GM12874 (cell line): ENCODE data around the gene UNC93B1.

Experiments
- CTCF ChIP-seq: IDR thresholded peaks from 2 replicates; pipeline ENCODE4 v1.5.1; 2011; ENCODE audit warnings: low read depth, mild to moderate bottlenecking, control low read depth, low read length, moderate library complexity; ENCODE audit not compliant: insufficient read depth

UNC93B1 gene

GRCh38 chr11:68003846-68004550 lies at the start of gene UNC93B1:
TSS of gene UNC93B1 (minus strand) at chr11:68004097. CDS start at chr11:68004043, 54 bp downstream.
- TF ChIP-seq CTCF = no peak

GRCh38 chr11:68053117-68053516 lies 49.2 kb upstream of the UNC93B1 start:
- TF ChIP-seq CTCF = no peak

- no peak for TF ChIP-seq CTCF
Observed at GRCh38 chr11:68052137-68052873, 48.4 kb upstream of the UNC93B1 start.

GRCh38 chr11:68051191-68052136 lies 47.6 kb upstream of the UNC93B1 start:
- TF ChIP-seq CTCF = no peak

GRCh38 chr11:68050371-68050841 lies 46.5 kb upstream of the UNC93B1 start:
- TF ChIP-seq CTCF = no peak

GRCh38 chr11:68049509-68050370 lies 45.8 kb upstream of the UNC93B1 start:
- TF ChIP-seq CTCF = no peak
